SU-DHL-6 (cell line): ENCODE data around the gene DCTN3.
A peak's percentile ranks its signal among the peaks of the same experiment; 100 is the strongest.

ENCODE experiments used
- H2AFZ ChIP-seq: fragments of 200-600 bp; sonication (generic); 2 replicates; pipeline ENCODE4 v1.6.1; 2014; ENCODE audit warnings: low read depth, mild to moderate bottlenecking, moderate library complexity, mixed read lengths, antibody characterized with exemption, low read length; ENCODE audit not compliant: severe bottlenecking
- H3F3A ChIP-seq: fragments of 200-600 bp; shearing (Covaris generic); 2 replicates; pipeline ENCODE4 v1.6.0; 2016; ENCODE audit warnings: antibody characterized with exemption, mild to moderate bottlenecking; ENCODE audit not compliant: insufficient read depth
- H3K27ac ChIP-seq: fragments of 200-600 bp; sonication (generic); 2 replicates; pipeline ENCODE4 v1.5.1; 2016; ENCODE audit warnings: low read depth, mild to moderate bottlenecking, low read length, moderate library complexity, mixed read lengths
- H3K27me3 ChIP-seq: fragments of 200-600 bp; sonication (generic), shearing (Covaris generic); 2 replicates; pipeline ENCODE4 v1.6.0; 2014; ENCODE audit warnings: mild to moderate bottlenecking, low read length
- H3K36me3 ChIP-seq: fragments of 200-600 bp; sonication (generic); 2 replicates; pipeline ENCODE4 v1.6.1; 2014; ENCODE audit warnings: mild to moderate bottlenecking, low read length, mixed read lengths
- H3K4me2 ChIP-seq: fragments of 300-600, 200-600 bp; shearing (Covaris generic), sonication (generic); 2 replicates; pipeline ENCODE4 v1.6.0; 2014; ENCODE audit warnings: low read length, low read depth, mild to moderate bottlenecking; ENCODE audit not compliant: poor library complexity, severe bottlenecking
- H3K4me3 ChIP-seq: fragments of 200-600 bp; sonication (generic); 2 replicates; pipeline ENCODE4 v1.5.1; 2014; ENCODE audit warnings: antibody characterized with exemption, low read length, mild to moderate bottlenecking, mixed read lengths; ENCODE audit not compliant: insufficient read depth, poor library complexity, severe bottlenecking
- H3K79me2 ChIP-seq: fragments of 200-600 bp; sonication (generic); 2 replicates; pipeline ENCODE4 v1.6.1; 2014; ENCODE audit warnings: mild to moderate bottlenecking, low read length, moderate library complexity; ENCODE audit not compliant: insufficient read depth
- H3K9ac ChIP-seq: fragments of 200-600 bp; sonication (generic); 2 replicates; pipeline ENCODE4 v1.7.0; 2014; ENCODE audit warnings: mild to moderate bottlenecking, low read length
- H3K9me2 ChIP-seq: fragments of 200-600 bp; sonication (generic); replicated peaks from 2 replicates; pipeline ENCODE4 v1.6.1; 2014; ENCODE audit warnings: low read length; ENCODE audit not compliant: insufficient read depth
- H3K9me3 ChIP-seq: fragments of 200-600 bp; sonication (generic); 2 replicates; pipeline ENCODE4 v1.6.1; 2014; ENCODE audit warnings: low read length, mixed read lengths; ENCODE audit not compliant: insufficient read depth
- H4K20me1 ChIP-seq: fragments of 200-600 bp; sonication (generic); 2 replicates; pipeline ENCODE4 v1.6.1; 2014; ENCODE audit warnings: low read depth, mild to moderate bottlenecking, antibody characterized with exemption, low read length, moderate library complexity, mixed read lengths
- EZH2phosphoT487 ChIP-seq: fragments of 200-600 bp; sonication (generic), shearing (Covaris generic); conservative IDR thresholded peaks from 2 replicates; pipeline ENCODE4 v1.6.1; 2018; ENCODE audit warnings: mild to moderate bottlenecking, antibody characterized with exemption, low read length, moderate library complexity, mixed read lengths
- TF ChIP-seq, protein P1 (sequence below): fragments of 200-600 bp; sonication (generic); IDR thresholded peaks from one replicate; pipeline ENCODE4 v1.5.1; 2017; ENCODE audit warnings: antibody characterized with exemption, mild to moderate bottlenecking, low read length, moderate library complexity; ENCODE audit not compliant: insufficient read depth, poor library complexity, severe bottlenecking

Gene DCTN3

DNA sequence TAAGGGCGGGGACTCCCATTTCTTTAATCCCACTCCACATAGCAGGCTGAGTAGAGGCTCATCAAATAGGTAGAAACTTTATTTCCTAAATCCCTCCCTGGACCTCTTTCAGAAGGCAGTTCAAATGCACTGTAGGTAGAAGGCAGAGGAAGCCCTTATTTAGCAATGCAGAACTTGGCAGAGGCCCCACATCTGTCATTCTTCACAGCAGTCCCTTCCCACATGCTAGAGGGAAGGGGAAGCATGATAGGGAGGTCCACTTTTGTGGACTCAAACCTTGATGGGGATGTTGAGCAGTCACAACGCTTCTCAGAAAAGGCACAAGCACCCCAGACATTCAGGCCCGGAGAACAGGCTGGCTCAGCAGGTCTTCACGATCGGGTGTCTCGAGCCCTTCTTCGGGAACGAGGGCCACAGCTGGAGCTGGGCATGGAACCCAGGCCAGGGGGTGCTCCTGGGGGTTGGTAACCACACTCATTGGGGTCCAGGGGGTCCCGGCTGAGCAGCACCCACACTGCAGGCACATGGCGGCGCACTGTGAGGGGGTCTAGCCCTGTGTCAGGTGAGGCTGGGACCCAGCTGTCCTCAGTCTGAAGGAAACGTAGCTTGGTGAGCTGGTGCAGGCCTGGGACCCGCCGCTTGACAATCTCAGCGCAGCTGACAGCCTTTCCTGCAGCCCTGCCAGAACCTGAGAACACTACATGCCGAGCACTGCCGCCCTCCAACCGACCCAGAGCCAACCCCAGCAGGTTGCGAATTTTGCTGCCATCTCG, 9.7 kb downstream of the DCTN3 start:
- peak overlapping the region; percentile 74; the same call in 1 of the 2 replicates for H3K9ac ChIP-seq
- H3K9me2 ChIP-seq = no peaks in the 10 kb centered on the region
- no peaks in the 10 kb centered on the region for H3K9me3 ChIP-seq
- no peaks in the 10 kb centered on the region for H4K20me1 ChIP-seq
- H3F3A ChIP-seq = 0 out of 2 replicates have a peak, but pooled peaks cover 7% of the 10 kb centered on the region
- H3K27me3 ChIP-seq = no peaks in the 10 kb centered on the region
- no peaks in the 10 kb centered on the region for H3K79me2 ChIP-seq
- no peak overlapping the region for H2AFZ ChIP-seq
- peak overlapping the region; percentile 61 for H3K4me3 ChIP-seq
- TF ChIP-seq, protein P1, sequence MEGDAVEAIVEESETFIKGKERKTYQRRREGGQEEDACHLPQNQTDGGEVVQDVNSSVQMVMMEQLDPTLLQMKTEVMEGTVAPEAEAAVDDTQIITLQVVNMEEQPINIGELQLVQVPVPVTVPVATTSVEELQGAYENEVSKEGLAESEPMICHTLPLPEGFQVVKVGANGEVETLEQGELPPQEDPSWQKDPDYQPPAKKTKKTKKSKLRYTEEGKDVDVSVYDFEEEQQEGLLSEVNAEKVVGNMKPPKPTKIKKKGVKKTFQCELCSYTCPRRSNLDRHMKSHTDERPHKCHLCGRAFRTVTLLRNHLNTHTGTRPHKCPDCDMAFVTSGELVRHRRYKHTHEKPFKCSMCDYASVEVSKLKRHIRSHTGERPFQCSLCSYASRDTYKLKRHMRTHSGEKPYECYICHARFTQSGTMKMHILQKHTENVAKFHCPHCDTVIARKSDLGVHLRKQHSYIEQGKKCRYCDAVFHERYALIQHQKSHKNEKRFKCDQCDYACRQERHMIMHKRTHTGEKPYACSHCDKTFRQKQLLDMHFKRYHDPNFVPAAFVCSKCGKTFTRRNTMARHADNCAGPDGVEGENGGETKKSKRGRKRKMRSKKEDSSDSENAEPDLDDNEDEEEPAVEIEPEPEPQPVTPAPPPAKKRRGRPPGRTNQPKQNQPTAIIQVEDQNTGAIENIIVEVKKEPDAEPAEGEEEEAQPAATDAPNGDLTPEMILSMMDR = no peak
- H3K27ac ChIP-seq = no peak overlapping the region
- no peaks in the 10 kb centered on the region for H3K36me3 ChIP-seq
- H3K4me2 ChIP-seq = peak overlapping the region; percentile 80

DNA sequence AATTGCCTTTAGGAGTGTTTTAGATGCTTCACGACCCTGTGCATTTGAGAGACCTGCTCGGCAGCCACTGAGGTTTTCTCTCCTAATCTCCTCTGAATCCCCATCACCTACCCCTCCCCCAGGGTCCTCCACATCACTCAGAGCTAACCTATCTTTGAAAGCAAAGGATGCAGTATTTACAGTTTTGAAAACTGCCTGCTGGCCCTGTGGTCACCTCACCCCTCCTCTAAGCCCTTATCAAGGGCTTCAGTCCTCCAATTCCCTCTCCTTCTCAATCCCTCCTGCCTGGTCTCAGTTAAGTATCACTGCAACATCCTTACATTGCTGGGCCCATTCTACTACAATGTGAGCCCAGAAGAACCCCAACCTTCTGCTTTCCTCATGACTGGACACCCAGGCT, 13.0 kb downstream of the DCTN3 start:
- Histone ChIP-seq H3K4me3 (no peak overlapping the region), H3F3A (no peaks in the 10 kb centered on the region), H2AFZ (no peak overlapping the region), H3K9ac (no peak overlapping the region), H4K20me1 (no peaks in the 10 kb centered on the region), H3K79me2 (no peaks in the 10 kb centered on the region), H3K27ac (no peak overlapping the region), H3K4me2 (no peak overlapping the region), H3K27me3 (no peaks in the 10 kb centered on the region), H3K9me3 (no peaks in the 10 kb centered on the region), H3K9me2 (no peaks in the 10 kb centered on the region), H3K36me3 (no peaks in the 10 kb centered on the region)
- TF ChIP-seq, protein P1 = no peak
- no peak for TF ChIP-seq EZH2phosphoT487

DNA sequence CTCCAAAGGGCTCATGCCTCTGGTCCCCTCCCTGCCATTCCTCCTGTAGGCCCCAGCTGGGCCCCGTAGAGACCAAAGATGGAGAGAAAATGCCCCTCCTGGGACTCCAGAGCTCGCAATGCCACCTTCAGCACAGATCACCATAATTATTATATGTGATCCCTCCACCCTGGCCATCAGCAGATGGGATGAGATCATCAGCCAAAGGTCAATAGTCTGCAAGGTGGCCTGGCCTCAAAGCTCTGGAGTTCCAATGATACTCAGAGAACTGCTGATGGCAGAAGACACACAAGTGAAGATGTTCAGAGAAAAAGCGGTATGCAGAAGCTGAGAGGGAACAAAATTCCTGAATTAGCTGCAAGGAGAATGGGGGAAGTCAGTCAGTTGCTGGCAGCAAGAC, 13.4 kb downstream of the DCTN3 start:
- Histone ChIP-seq H2AFZ (no peak overlapping the region), H3K9ac (no peak overlapping the region), H3K4me2 (no peak overlapping the region), H4K20me1 (no peaks in the 10 kb centered on the region), H3K9me2 (no peaks in the 10 kb centered on the region), H3F3A (no peaks in the 10 kb centered on the region), H3K4me3 (no peak overlapping the region), H3K27me3 (no peaks in the 10 kb centered on the region), H3K9me3 (no peaks in the 10 kb centered on the region), H3K79me2 (no peaks in the 10 kb centered on the region), H3K27ac (no peak overlapping the region), H3K36me3 (no peaks in the 10 kb centered on the region)
- TF ChIP-seq, protein P1 = no peak
- no peak for TF ChIP-seq EZH2phosphoT487
